Measurements from ENCODE around the gene CPN2. TPM values are rescaled to one million over a fixed set of nuclear protein-coding genes. Genes with fewer than 3 reads are reported as not detected.

The CPN2 gene
- polyA plus RNA-seq, 1 donor from 2014 or later = not detected

- Histone ChIP-seq H3K27ac (ENCODE audit: low read length) (no peak overlapping the region), H3K4me2 (ENCODE audit: low read length) (no peak overlapping the region), H3K27me3 (ENCODE audit: insufficient read depth, low read depth, low read length) (no peaks in the 10 kb centered on the region), H3K4me3 (ENCODE audit: low read length) (no peak overlapping the region), H3K79me2 (replicated peaks; ENCODE audit: insufficient read depth, low read length) (no peaks in the 10 kb centered on the region), H3K9me3 (ENCODE audit: low read length) (no peaks in the 10 kb centered on the region), H3K36me3 (ENCODE audit: insufficient read depth, low read length) (no peaks in the 10 kb centered on the region), H2AFZ (ENCODE audit: low read depth, low read length) (no peak overlapping the region), H4K20me1 (ENCODE audit: insufficient read depth) (no peaks in the 10 kb centered on the region), H3K9ac (ENCODE audit: low read length) (no peak overlapping the region), H3F3A (ENCODE audit: insufficient read depth, low read length, poor library complexity, severe bottlenecking) (no peaks in the 10 kb centered on the region), H3K9me2 (ENCODE audit: insufficient read depth, low read length) (no peaks in the 10 kb centered on the region)
- TF ChIP-seq MXI1 (conservative IDR thresholded peaks at IDR 0.05; ENCODE audit: poor library complexity, severe bottlenecking) (no peak), POLR2AphosphoS5 (IDR thresholded peaks at IDR 0.05) (no peak), REST (IDR thresholded peaks at IDR 0.05; ENCODE audit: borderline replicate concordance) (no peak)
Measured at GRCh38 chr3:194379231-194379630, 28.1 kb upstream of the CPN2 start.

- H3K4me3 ChIP-seq (ENCODE audit: low read length) = no peak overlapping the region
- no peak overlapping the region for H3K27ac ChIP-seq (ENCODE audit: low read length)
- no peak overlapping the region for H2AFZ ChIP-seq (ENCODE audit: low read depth, low read length)
- TF ChIP-seq EP300 (conservative IDR thresholded peaks at IDR 0.05; ENCODE audit: poor library complexity, severe bottlenecking) (no peak), MXI1 (conservative IDR thresholded peaks at IDR 0.05; ENCODE audit: poor library complexity, severe bottlenecking) (no peak), TAF1 (IDR thresholded peaks at IDR 0.05; ENCODE audit: low read depth) (no peak), POLR2AphosphoS5 (IDR thresholded peaks at IDR 0.05) (no peak), CTCF (IDR thresholded peaks at IDR 0.05; ENCODE audit: poor library complexity, severe bottlenecking) (no peak), RAD21 (conservative IDR thresholded peaks at IDR 0.05) (no peak), REST (IDR thresholded peaks at IDR 0.05; ENCODE audit: borderline replicate concordance) (no peak), EZH2 (IDR thresholded peaks at IDR 0.05; ENCODE audit: borderline replicate concordance, insufficient read depth, low read length, poor library complexity, severe bottlenecking) (no peak), SMC3 (conservative IDR thresholded peaks at IDR 0.05; ENCODE audit: poor library complexity) (no peak)
- H3K36me3 ChIP-seq (ENCODE audit: insufficient read depth, low read length) = no peaks in the 10 kb centered on the region
- H4K20me1 ChIP-seq (ENCODE audit: insufficient read depth) = no peaks in the 10 kb centered on the region
- no peaks in the 10 kb centered on the region for H3F3A ChIP-seq (ENCODE audit: insufficient read depth, low read length, poor library complexity, severe bottlenecking)
- H3K79me2 ChIP-seq (replicated peaks; ENCODE audit: insufficient read depth, low read length) = no peaks in the 10 kb centered on the region
- no peaks in the 10 kb centered on the region for H3K27me3 ChIP-seq (ENCODE audit: insufficient read depth, low read depth, low read length)
- H3K4me2 ChIP-seq (ENCODE audit: low read length) = no peak overlapping the region
- H3K9me3 ChIP-seq (ENCODE audit: low read length) = no peaks in the 10 kb centered on the region
- H3K9me2 ChIP-seq (ENCODE audit: insufficient read depth, low read length) = no peaks in the 10 kb centered on the region
- H3K9ac ChIP-seq (ENCODE audit: low read length) = no peak overlapping the region
Measured at GRCh38 chr3:194377708-194378107, 26.6 kb upstream of the CPN2 start.
